GM12892 (cell line): ENCODE measurements around the gene TMEM45A.

ENCODE experiments used
- POLR2A ChIP-seq: IDR thresholded peaks from 2 replicates; pipeline ENCODE4 v1.6.1; 2011; ENCODE audit warnings: low read depth, low read length, control low read depth
- POLR2AphosphoS5 ChIP-seq: IDR thresholded peaks from 2 replicates; pipeline ENCODE4 v1.6.1; 2011; ENCODE audit warnings: low read depth, low read length, control low read depth
- TAF1 ChIP-seq: IDR thresholded peaks from 2 replicates; pipeline ENCODE4 v1.6.1; 2011; ENCODE audit warnings: low read depth, mild to moderate bottlenecking, control low read depth, low read length, borderline replicate concordance

DNA sequence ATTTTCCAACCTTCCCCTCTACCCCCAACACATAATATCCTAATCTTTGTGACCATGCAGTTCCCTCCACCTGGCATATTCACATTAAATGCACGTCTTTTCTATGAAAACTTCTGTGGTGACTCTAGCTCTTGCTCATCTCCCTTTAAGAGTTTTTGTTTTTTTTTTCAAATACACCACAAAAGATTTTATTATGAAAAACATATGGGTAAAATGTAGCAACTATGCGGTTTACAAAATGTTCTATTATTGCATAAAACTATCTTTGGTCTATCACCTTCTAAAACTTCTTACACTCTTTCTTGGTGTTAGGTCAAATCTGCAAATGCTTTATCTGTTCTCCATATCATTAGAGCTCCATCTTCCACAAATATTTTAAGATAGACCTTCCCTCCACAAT is 78.4 kb downstream of the TMEM45A start:
- no peak for TF ChIP-seq POLR2A
- no peak for TF ChIP-seq TAF1
- TF ChIP-seq POLR2AphosphoS5 = no peak
